Activated CD8-positive, alpha-beta memory T cell treated with anti-CD3 and anti-CD28 coated beads for 24 hours (primary cell): ENCODE measurements around the gene FOXP1.

Source experiments
- DNase-seq: peaks from one replicate; pipeline ENCODE4 v3.0.0-alpha.2; 2020

Gene FOXP1

DNA sequence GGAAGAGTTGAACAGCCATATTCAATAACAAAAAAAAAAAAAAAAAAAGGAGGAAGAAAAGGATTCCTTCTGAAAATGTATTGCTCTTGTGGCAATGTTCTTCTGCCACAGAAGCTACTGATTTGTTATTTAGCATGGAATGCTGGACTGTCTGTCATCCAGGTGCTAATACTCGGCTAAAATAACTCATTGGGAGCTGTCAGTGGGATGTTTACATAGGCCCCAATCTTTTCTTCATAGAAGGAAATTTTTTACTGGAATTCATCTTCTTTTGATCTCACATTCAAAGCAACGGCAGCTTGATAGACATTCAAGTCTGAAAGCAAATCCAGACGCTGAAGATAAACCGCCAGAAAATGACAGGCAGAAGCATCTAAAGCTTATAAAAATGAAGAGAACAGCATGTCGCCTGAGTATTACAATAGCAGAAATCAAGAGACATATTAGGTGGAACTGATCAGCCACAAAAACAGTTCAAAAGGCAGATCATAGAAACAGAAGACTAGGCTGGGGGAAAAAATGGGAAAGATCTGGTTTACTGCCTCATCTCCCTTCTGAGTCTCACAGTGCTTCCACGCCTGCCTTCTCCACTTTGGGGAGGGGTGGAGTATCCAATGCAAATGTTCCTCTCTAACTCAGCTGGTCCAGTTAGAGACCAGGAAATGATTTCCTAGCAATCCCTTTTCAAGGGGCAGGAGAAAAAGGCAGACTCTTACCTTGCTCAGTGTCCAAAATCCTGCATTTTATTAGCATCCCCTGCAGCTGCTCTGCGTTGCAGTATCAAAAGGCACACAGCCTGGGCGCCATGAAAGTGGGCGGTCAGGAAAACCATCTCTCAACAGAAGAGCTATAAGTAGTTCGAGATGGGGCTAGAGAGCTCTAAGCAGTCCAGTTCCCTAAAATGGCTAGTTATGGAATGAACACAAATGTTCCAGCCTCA, 451.9 kb downstream of the FOXP1 start:
- no peak for DNase-seq

DNA sequence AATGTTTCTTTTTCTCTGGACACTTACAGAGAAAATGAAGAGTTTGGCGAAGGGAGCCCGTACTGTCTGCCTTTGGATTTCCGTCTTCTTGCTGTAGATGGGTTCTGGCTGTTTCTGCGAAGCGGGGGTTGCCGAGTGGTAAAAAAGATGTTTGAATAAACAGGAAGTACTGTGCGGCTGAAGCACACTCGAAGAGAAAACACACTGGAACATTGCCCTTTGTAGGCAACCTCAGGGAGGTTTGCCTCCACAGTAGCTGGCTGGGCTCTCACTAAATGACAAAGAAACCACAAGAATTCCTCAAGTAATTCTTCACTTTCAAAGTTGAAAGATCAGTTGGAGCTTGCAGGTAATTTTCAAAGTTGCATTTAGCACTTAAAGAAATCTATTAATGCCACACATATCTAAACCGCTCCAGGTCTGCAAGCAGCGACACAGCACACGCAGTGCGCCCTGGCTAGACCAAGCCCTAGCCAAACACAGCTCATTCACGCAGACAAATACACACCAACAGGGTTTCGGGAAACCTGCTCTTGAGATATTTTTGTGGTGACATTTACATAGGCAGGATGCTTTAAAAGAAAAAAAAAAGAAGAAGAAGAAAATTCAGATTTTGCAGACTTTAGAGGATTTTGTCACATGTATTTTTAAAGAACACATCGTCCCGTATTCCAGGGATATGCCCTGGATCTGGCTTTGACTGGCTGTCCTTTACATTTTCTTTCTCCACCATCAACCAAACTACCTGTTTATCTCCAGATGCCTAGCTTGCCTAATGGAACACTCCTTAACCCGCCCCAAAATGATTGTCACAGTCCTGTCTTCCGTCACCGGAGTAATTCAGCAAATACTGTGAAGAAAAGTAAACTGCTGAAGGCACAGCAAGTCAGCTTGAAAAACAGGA, 452.8 kb downstream of the FOXP1 start:
- peak; percentile 79 for DNase-seq

DNA sequence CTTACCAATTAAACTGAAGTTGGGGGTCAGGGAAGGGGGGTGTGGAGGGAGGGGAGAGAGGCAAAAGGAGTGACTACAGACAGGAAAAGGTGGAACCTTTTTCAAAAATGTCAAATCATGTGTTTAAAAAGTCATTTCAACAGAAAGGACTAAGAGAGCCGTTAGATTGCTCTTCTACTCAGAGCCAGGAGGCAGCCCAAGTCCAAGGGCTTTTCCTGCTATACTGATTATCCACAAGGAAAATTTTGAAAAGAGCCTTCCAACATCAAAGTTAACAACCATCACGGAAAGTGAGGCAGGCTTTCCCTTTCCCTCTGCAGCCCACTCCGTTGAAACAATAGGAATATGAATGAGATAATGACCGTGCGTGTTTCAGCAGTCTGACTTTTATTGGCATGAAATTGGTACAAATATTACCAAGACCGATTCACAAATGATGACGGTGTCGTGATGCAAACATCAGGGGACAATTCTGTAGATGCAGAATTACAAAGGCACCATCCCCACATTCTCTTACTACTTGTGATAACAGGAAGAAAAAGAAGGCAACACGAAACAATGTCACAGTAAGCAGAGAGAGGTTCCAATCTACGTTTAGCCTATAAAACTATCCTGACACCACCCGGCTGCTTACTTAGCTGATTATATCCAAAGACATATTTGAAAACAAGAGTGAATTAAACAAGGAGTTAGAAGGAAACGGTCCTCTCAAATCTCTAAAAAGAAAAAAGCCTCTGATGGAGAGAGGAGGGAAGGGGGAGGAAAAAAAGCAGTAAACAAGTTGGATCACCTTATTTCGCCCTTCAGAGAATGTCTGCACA, 453.7 kb downstream of the FOXP1 start:
- no peak for DNase-seq

DNA sequence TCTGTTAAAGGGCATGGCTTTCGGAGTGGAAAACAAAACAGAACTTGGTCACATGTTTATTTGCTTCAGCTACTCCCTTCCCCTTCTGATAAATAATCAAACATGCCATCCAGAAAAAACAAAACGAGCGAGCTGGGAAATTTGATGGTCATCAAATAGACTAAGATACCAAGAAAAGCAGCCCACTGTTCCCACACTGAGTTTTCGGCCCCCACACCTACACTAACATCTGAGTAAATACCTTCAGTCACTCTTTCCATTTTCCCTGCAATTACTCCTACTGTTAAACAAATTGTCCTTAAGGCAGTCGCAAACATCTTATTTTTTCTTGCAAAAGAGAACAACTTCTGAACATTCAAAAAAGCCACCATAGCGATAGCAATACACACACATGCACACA, 454.6 kb downstream of the FOXP1 start:
- DNase-seq: no peak

DNA sequence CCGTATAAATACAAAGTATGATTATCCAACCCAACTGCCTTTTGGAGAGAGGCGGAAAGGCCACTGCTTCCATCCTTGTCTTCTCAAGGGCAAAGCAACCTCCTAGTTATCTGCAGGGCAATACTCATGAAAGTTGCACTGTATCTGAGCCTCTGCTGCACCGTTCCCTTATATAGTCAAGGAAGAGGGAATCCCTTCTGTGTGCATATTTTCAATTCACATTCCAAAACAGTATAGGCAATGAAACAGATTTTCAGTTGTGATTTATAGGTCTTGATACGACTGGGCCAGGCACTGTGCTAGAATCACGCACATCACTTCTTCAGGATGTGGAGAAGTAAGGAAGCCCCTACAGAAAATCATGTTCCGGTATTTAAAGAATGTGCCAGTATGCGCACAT, 455.7 kb downstream of the FOXP1 start:
- no peak for DNase-seq

DNA sequence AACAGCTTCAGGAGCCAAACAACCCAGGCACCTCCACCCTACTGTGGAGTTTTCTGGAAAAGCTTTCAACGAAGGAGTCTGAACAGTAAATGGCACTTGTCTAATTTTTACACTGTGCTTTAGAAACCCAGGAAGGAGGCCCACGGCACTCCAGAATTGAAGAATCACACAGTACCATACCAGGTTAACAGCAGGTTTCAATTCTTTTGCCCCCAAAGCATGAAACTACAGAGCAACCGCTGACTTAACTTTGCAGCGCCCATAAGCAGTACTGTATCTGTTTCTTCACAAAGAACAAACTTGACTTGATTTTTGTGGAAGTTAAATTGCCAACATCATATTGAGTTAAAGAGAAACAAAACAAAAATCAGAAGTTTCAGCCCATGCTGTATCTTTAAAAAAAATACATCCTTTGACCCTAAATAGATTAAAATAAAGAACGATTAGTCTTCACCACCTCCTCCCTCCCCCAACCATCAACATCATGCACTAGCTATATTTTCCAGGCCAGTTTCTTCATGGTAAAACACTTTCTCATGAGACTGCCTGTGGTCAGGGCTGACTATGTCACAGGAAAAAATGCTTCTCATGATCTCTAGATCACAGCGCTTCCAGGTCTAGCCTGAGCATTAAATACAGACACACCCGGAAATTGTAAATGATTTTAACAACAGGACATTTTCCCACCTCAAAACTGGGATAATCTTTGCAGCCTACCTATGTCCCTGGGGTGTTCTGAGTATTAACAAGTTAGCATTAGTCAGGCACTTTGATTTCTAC, 456.3 kb downstream of the FOXP1 start:
- no peak for DNase-seq

DNA sequence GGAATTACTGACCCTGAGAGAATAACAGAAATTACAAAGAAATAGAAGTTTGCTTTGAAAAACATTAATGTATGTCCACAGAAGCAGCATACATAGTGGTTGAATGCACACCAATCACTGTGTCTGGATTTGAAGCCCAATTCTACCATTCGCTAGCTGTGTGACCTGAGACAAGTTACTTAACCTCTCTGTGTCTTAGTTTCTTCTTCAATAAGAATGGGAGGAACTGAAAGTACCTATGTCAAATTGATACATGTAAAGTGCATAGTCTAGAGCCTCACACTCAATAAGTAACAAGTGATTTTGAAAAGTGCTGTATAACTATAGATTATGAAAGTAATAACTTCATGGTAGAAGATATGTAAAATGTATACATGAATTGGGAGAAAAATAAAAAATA, 457.8 kb downstream of the FOXP1 start:
- DNase-seq: no peak

DNA sequence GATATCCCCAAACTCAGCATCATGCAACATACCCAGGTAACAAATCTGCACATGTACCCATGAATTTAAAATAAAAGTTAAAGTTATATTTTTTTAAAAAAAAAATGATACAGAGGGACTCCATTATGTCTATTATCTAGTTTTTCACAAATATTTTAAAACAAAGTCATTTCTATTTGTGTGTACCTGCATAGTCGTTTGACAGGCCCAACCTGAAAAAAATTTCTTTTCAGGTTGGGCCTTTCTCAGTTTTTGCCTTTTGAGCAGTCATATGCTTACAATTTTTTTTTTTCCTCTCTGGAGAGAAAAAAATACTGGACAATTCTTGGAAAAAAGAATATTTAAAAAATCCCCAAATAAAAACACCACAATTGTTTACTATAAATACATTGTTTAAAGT, 459.5 kb downstream of the FOXP1 start:
- DNase-seq: no peak

DNA sequence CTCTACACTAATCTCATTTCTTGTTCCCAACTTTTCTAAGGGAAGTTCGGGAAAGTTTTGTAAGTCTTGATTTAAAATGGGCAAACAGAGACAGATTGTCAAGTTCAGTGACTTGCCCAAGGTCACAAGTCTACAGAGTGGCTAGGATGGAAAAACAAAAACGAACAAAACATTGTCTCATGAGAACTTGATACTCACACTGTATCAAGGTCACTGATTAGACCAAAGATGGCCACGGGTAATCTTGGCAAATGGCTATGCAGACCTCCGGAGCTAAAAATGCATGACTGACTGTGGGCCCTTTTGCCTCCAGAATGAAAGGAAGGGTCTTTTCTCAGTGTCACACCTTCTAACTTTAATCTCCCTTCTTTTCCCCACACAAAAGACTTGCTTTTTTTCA, 460.9 kb downstream of the FOXP1 start:
- no peak for DNase-seq

DNA sequence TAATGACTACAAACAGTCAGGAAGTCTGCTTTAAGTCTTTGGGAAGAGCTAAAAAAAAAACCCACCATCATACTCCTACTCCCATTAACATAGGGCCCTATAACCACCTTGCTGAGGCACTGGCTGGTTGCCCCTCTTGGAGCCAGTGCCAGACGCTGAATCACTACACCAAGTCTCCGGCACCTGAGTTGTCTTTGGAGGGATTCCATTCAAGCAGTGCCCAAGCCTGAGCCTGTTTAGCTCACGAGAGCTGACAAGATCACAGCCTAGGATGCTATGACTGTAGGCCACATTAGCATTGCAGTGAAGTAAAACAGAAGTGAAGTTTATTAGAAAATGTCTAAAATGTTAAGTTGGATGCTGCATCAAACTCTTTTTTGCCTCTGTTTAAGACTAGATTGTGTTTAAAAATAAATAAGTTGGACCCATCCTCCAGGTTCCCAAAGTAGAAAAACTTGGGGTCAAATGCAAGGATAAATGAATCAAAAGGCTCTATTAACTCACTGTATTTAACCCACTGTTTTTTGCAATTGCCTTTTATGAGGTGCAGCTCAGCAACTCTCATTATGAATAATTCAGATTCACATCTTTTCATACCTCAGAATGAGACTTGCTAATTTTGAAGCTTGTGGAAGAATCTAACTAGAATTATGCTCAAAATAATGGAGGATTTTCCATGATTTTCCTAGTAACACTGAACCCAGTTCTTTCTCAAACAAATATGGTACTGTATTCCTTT, 461.9 kb downstream of the FOXP1 start:
- no peak for DNase-seq

DNA sequence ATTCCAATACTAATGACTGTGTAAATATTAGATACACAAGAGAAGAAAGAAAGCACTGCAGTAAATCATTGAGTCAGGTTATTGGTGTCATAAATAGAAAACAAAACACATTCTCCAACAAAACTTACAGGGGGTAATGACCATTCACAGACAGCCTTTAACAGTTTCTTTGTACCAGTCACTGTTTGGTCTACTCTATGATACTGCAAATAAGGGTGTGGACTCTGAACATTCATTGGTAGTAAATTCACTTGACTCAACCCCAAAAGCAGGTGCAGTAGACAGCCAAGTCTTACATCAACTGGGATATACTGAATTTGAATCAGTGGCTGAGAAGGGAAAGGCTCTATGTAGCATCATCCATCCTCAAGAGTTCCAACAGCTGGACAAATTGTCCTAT, 463.5 kb downstream of the FOXP1 start:
- no peak for DNase-seq

DNA sequence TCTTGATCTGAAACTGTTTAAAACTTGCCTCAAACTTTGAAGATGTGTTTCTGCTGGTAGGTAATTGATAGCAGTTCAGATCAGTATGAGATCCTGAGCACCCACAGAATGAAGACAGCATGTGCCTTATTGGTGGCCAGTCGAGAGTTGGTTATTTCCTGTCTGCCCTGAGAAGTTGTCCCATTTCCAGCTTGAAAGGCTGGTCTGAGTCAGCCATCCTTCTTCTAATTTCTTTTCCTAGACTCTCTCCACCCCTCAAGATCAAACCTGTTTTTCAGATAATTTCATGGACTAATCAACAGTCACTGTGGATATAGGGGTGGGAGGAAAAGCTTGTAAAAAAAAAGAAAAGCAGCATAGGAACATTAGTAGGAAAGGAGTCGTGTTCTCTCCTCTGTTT, 464.4 kb downstream of the FOXP1 start:
- no peak for DNase-seq

DNA sequence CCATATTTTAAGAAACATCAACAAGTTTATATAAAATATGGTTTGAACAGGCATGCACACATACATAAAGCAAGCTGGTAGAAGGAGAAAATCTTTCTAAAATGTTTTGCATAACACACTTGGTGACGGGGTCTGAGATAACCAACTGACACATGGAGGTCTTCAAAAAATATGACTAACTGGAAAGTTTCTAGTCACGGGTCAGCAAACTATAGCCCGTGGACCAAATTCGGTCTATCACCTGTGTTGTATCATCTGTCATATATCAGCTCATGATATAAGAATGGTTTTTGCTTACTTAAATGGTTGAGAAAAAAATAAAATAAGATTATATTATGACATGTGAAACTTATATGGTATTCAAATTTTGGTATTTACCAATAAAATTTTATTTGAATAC, 465.1 kb downstream of the FOXP1 start:
- DNase-seq: no peak

DNA sequence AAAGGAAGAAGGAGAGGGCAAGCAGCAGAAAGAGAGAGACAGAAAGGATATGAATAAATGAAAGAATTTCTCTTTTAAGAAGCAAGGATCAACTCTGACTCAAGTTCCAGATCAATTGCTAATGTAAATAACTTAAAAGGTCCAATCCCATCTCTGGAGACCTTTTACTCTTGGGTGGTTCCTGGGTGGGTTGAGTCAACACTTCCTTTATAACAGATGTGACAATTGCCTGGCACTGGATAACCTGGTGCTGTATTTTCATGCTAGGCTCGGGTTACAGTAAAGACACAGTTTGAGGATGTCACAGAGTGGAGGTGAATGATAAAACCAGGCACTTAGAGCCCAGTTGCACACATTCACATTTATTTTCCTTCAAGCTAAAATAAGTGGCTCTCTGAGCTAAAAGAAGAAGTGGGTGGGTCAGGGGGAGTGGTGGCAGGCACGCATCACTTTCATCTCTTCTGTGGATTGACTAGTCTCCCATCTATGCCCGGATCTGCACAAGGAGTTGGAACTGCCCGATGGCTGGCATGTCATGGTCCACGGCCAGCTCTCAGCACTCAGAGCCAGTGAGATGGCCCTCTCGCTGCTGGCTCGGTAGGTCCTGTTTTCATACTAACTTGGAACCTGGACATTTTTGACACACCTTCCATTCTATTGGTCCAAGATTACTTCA, 465.8 kb downstream of the FOXP1 start:
- no peak for DNase-seq

DNA sequence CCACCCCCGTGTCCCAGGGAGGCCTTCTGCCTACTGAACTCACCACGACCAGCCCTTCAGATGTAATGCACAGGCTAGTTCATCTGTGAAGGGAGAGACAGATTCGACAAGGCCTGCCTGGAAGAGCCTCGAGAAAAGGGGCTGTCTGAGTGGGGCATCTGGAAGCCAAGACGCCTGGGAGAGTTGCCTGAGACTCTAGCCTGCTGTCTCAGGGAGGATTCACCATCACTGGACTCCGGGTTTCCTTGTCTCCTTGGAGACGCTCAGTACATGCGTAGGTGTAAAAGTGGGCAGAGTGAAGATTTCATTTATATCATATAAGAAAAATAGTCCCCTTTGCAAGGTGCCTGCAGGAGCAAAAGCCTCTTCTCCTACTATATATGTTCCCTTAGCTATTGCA, 468.9 kb downstream of the FOXP1 start:
- no peak for DNase-seq

DNA sequence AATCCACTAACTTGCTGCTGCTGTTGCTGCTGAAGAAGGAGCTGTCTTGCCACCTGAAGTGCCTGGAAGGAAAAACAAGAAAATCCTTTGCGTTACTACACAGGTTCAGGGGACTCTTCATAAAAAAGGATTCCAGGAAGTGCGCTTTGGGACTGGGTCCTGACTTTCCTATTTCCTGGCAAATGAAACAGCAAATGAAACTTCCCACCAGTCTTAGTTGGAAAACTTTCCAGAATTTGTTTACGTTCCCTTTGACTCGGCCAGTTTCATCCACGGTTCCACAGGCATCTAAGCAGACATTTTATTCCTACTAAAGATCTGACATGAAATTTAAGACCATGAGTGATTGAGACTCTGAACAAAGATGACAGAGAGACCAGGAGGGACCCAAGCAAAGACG, 471.0 kb downstream of the FOXP1 start:
- DNase-seq: no peak

DNA sequence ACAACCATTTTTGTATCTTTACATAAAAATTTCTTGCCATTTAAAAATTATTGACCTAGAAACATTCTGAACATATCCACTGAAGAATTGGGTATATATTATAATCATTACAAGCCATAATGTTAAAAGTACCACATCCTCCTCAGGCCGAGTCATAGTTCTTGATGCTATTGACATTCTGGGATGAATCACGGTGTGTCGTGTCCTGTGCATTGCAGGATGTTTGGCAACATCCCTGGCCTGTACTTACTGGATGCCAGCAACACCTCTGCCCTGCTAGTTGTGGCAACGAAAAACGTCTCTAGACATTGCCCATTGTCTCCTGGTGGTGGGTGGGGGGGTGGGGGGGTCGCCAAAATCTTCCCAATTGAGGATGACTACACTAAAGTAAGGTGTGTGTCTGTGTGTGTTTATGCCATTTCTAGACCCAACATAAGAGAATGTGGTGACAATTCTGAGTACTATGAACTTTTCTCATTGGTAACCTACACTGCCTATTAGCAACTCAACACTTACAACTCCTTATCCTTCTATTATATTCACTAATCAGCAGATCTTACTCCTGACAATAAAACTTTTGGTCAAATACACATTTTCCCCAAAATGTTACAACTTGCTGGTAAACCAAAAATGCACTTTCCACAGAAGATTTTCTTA, 471.6 kb downstream of the FOXP1 start:
- no peak for DNase-seq

DNA sequence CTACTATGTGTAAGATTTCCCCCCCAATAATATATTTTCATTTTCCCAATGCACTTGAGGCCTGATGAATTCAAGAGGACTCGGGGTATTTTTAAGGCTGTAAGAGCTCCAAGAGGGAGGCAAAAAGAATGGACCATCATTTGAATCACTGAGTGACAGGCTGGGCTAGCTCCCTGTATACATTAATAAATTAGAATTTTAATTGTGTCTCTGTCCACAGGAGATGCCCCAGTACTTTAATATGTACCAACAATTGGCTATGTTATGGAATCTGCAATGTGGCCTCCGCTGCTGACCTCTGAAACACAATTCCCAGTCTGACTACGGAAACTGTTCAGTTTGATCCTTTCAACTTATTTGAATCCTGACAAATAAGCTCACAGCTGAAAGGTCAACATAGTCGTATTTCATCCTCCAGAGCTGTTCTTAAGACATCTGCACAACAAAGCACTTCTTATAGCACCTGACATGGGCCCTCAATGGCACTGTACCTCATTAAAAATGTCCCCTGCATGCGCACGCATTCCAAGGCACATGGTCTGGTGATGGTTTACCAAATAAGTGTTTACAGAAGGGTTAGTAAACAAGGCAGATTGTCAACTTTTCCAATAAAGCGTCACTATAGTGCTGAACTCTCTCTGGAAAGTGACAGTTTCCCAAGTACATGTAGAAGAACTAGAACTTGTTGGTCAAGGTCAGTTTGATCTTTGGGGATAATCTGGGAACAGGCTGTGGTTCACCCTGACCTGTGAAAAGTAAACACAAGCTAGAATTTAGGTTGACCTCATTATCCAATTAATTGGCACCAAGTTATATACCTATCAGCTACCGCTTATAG, 472.9 kb downstream of the FOXP1 start:
- no peak for DNase-seq

DNA sequence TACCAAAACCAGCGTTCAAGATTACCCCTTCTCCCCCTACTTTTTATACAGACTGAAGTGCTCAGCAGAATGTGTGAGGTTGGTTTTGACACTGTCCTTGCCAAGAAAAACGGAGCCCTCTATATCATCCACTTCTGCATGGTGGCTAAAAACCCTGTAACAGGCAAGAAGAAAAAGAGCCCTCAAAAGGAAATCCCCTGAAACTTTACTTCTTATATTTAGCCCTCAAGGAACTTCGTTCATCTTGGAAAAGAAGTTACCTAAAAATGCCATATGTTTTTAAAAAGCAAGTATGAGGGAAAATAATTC, 473.6 kb downstream of the FOXP1 start:
- no peak for DNase-seq
